ENCODE results near the gene TMC6. TPM values are rescaled to one million over a fixed set of nuclear protein-coding genes. Genes with fewer than 3 reads are reported as not detected.

The TMC6 gene
- total and polyA plus RNA-seq, 4 donors, result 7.7 to 61.9 (median 13.3) TPM

- TF ChIP-seq FOXA1 (IDR thresholded peaks at IDR 0.05) (no peak), HNF4G (IDR thresholded peaks at IDR 0.05) (no peak), FOXA2 (IDR thresholded peaks at IDR 0.05) (no peak)
- no peak overlapping the region for H3K27ac ChIP-seq (ENCODE audit: low read depth in 1 of 2, low read length in 2 of 2)
- H3K4me1 ChIP-seq (ENCODE audit: control insufficient read depth in 4 of 4, insufficient read depth in 4 of 4, low read length in 3 of 4), result peaks cover 0 to 6% (median 3%) of the 10 kb centered on the region in 4 donors
- no peak for DNase-seq (ENCODE audit: low spot score)
- no peaks in the 10 kb centered on the region for H3K9me3 ChIP-seq (ENCODE audit: control insufficient read depth in 4 of 4, low read length in 3 of 4)
- no peak overlapping the region for H3K9ac ChIP-seq (ENCODE audit: low read depth in 1 of 2, low read length in 2 of 2)
- H3K36me3 ChIP-seq (ENCODE audit: control insufficient read depth in 4 of 4, insufficient read depth in 3 of 4, low read depth in 1 of 4, low read length in 3 of 4), result peaks cover 0 to 4% (median 0%) of the 10 kb centered on the region in 4 donors
- WGBS, result 91% methylated on average over 28 of the region's 28 CpGs
- no peak overlapping the region for H3K4me3 ChIP-seq (ENCODE audit: low read depth in 1 of 3, low read length in 3 of 3)
- H3K27me3 ChIP-seq (ENCODE audit: control insufficient read depth in 4 of 4, insufficient read depth in 4 of 4, low read length in 3 of 4), result no peaks in the 10 kb centered on the region
Observed at GRCh38 chr17:78111727-78112517, 16.6 kb downstream of the TMC6 start.

- DNase-seq (ENCODE audit: low spot score), result no peak
- WGBS, result 82% methylated on average over 19 of the region's 19 CpGs
- H3K4me3 ChIP-seq (ENCODE audit: low read depth in 1 of 3, low read length in 3 of 3), result no peak overlapping the region
- H3K36me3 ChIP-seq (ENCODE audit: control insufficient read depth in 4 of 4, insufficient read depth in 3 of 4, low read depth in 1 of 4, low read length in 3 of 4), result peaks cover 0 to 4% (median 0%) of the 10 kb centered on the region in 4 donors
- TF ChIP-seq RAD21 (IDR thresholded peaks at IDR 0.05), result no peak
- no peak for TF ChIP-seq MAX (IDR thresholded peaks at IDR 0.05)
- TF ChIP-seq, protein P1, sequence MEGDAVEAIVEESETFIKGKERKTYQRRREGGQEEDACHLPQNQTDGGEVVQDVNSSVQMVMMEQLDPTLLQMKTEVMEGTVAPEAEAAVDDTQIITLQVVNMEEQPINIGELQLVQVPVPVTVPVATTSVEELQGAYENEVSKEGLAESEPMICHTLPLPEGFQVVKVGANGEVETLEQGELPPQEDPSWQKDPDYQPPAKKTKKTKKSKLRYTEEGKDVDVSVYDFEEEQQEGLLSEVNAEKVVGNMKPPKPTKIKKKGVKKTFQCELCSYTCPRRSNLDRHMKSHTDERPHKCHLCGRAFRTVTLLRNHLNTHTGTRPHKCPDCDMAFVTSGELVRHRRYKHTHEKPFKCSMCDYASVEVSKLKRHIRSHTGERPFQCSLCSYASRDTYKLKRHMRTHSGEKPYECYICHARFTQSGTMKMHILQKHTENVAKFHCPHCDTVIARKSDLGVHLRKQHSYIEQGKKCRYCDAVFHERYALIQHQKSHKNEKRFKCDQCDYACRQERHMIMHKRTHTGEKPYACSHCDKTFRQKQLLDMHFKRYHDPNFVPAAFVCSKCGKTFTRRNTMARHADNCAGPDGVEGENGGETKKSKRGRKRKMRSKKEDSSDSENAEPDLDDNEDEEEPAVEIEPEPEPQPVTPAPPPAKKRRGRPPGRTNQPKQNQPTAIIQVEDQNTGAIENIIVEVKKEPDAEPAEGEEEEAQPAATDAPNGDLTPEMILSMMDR (IDR thresholded peaks at IDR 0.05; ENCODE audit: low read depth, low read length, missing input control), result no peak
- TF ChIP-seq FOXA2 (IDR thresholded peaks at IDR 0.05), result no peak
- TF ChIP-seq HNF4A (conservative IDR thresholded peaks at IDR 0.05), result no peak
- TF ChIP-seq SP1 (IDR thresholded peaks at IDR 0.05), result no peak
- no peak for TF ChIP-seq HNF4G (IDR thresholded peaks at IDR 0.05)
- TF ChIP-seq GABPA (IDR thresholded peaks at IDR 0.05 in 1 of 2, conservative IDR thresholded peaks at IDR 0.05 in 1 of 2), result no peak
- H3K9ac ChIP-seq (ENCODE audit: low read depth in 1 of 2, low read length in 2 of 2), result no peak overlapping the region
- H3K4me1 ChIP-seq (ENCODE audit: control insufficient read depth in 4 of 4, insufficient read depth in 4 of 4, low read length in 3 of 4), result peaks cover 0 to 4% (median 2%) of the 10 kb centered on the region in 4 donors
- no peak overlapping the region for H3K27ac ChIP-seq (ENCODE audit: low read depth in 1 of 2, low read length in 2 of 2)
- no peaks in the 10 kb centered on the region for H3K9me3 ChIP-seq (ENCODE audit: control insufficient read depth in 4 of 4, low read length in 3 of 4)
- no peaks in the 10 kb centered on the region for H3K27me3 ChIP-seq (ENCODE audit: control insufficient read depth in 4 of 4, insufficient read depth in 4 of 4, low read length in 3 of 4)
Observed at GRCh38 chr17:78111016-78111726, 17.4 kb downstream of the TMC6 start.

- Histone ChIP-seq H3K27ac (ENCODE audit: low read depth in 1 of 2, low read length in 2 of 2) (no peak overlapping the region), H3K4me3 (ENCODE audit: low read depth in 1 of 3, low read length in 3 of 3) (no peak overlapping the region), H3K9ac (ENCODE audit: low read depth in 1 of 2, low read length in 2 of 2) (no peak overlapping the region), H3K27me3 (ENCODE audit: control insufficient read depth in 4 of 4, insufficient read depth in 4 of 4, low read length in 3 of 4) (no peaks in the 10 kb centered on the region), H3K4me1 (ENCODE audit: control insufficient read depth in 4 of 4, insufficient read depth in 4 of 4, low read length in 3 of 4) (peaks cover 0 to 4% (median 2%) of the 10 kb centered on the region in 4 donors), H3K36me3 (ENCODE audit: control insufficient read depth in 4 of 4, insufficient read depth in 3 of 4, low read depth in 1 of 4, low read length in 3 of 4) (peaks cover 0 to 4% (median under 1%) of the 10 kb centered on the region in 4 donors), H3K9me3 (ENCODE audit: control insufficient read depth in 4 of 4, low read length in 3 of 4) (no peaks in the 10 kb centered on the region)
- 90% methylated on average over 22 of the region's 22 CpGs for WGBS
- no peak for DNase-seq (ENCODE audit: low spot score)
- TF ChIP-seq FOXA2 (IDR thresholded peaks at IDR 0.05) (no peak), MAX (IDR thresholded peaks at IDR 0.05) (no peak), JUND (IDR thresholded peaks at IDR 0.05) (no peak), HNF4G (IDR thresholded peaks at IDR 0.05) (no peak), RAD21 (IDR thresholded peaks at IDR 0.05) (no peak), FOXA1 (IDR thresholded peaks at IDR 0.05) (no peak), SP1 (IDR thresholded peaks at IDR 0.05) (no peak), TAF1 (conservative IDR thresholded peaks at IDR 0.05) (no peak), EGR1 (IDR thresholded peaks at IDR 0.05; ENCODE audit: low read depth in 2 of 2) (no peak), NR2F2 (IDR thresholded peaks at IDR 0.05) (no peak), HNF4A (conservative IDR thresholded peaks at IDR 0.05) (no peak)
- TF ChIP-seq, protein P1 (IDR thresholded peaks at IDR 0.05; ENCODE audit: low read depth, low read length, missing input control), result no peak
- TF ChIP-seq, protein P2, sequence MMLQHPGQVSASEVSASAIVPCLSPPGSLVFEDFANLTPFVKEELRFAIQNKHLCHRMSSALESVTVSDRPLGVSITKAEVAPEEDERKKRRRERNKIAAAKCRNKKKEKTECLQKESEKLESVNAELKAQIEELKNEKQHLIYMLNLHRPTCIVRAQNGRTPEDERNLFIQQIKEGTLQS (IDR thresholded peaks at IDR 0.05), result no peak
- TF ChIP-seq, protein P3, sequence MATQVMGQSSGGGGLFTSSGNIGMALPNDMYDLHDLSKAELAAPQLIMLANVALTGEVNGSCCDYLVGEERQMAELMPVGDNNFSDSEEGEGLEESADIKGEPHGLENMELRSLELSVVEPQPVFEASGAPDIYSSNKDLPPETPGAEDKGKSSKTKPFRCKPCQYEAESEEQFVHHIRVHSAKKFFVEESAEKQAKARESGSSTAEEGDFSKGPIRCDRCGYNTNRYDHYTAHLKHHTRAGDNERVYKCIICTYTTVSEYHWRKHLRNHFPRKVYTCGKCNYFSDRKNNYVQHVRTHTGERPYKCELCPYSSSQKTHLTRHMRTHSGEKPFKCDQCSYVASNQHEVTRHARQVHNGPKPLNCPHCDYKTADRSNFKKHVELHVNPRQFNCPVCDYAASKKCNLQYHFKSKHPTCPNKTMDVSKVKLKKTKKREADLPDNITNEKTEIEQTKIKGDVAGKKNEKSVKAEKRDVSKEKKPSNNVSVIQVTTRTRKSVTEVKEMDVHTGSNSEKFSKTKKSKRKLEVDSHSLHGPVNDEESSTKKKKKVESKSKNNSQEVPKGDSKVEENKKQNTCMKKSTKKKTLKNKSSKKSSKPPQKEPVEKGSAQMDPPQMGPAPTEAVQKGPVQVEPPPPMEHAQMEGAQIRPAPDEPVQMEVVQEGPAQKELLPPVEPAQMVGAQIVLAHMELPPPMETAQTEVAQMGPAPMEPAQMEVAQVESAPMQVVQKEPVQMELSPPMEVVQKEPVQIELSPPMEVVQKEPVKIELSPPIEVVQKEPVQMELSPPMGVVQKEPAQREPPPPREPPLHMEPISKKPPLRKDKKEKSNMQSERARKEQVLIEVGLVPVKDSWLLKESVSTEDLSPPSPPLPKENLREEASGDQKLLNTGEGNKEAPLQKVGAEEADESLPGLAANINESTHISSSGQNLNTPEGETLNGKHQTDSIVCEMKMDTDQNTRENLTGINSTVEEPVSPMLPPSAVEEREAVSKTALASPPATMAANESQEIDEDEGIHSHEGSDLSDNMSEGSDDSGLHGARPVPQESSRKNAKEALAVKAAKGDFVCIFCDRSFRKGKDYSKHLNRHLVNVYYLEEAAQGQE (IDR thresholded peaks at IDR 0.05), result no peak
Observed at GRCh38 chr17:78110363-78111015, 18.1 kb downstream of the TMC6 start.
